ENCODE results near the gene HOXA5. TPM values are rescaled to one million over a fixed set of nuclear protein-coding genes. Genes with fewer than 3 reads are reported as not detected.

Gene HOXA5
- total RNA-seq, 1 donor from 2014 or later, result 42.4 TPM

Small RNA genes lying within 50 kb of the gene (small RNA-seq; reads per million reads assigned to genes)
- not detected for gene AC004080.5 (ENCODE audit: low replicate concordance)
- gene RF01977 (ENCODE audit: low replicate concordance), result not detected
- not detected for gene RF02140 (ENCODE audit: low replicate concordance)
- not detected for gene RF02141 (ENCODE audit: low replicate concordance)

Other genes starting within 250 kb of the HOXA5 start
- 1.7 TPM for gene HOXA1, start 47.7 kb downstream of the HOXA5 start, total RNA-seq
- gene HOXA2, start 41.0 kb downstream of the HOXA5 start, total RNA-seq, result 4.0 TPM
- gene HOXA4, start 12.9 kb downstream of the HOXA5 start, total RNA-seq, result 3.7 TPM
- 72.5 TPM for gene HOXA6, start 4.1 kb upstream of the HOXA5 start, total RNA-seq
- 77.4 TPM for gene HOXA3, start 8.9 kb upstream of the HOXA5 start, total RNA-seq
- 10.2 TPM for gene HOXA7, start 13.0 kb upstream of the HOXA5 start, total RNA-seq
- gene HOXA9, start 21.9 kb upstream of the HOXA5 start, total RNA-seq, result 61.6 TPM
- gene HOXA10, start 30.6 kb upstream of the HOXA5 start, total RNA-seq, result 98.8 TPM
- 25.5 TPM for gene HOXA11, start 41.6 kb upstream of the HOXA5 start, total RNA-seq
- gene HOXA13, start 56.4 kb upstream of the HOXA5 start, total RNA-seq, result not detected
- gene EVX1, start 99.1 kb upstream of the HOXA5 start, total RNA-seq, result not detected